Measurements from ENCODE around the gene ZBTB25. TPM values are rescaled to one million over a fixed set of nuclear protein-coding genes. Genes with fewer than 3 reads are reported as not detected.

Gene ZBTB25
- polyA plus RNA-seq, 1 of the 3 experiments (the other 2 are of a cell fraction): 4.5 TPM

DNA sequence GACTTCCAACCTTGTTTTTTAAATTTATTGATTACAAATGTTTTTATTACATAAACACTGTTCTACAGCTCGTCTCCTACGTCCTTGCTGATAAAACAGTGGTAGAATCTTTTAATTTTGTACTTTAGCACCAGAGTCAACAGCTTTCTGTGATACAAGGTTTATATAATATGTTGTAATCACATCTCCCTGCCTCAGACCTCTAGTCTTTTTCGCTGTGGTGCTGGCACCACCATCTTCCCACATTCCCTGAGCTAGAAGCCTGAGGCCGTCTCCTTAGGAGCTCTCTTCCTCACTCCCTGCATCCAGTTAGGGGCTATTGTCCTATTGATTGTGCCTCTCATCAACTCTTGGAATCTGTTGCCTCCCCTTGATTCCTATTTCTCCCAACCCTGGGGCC, 98.3 kb downstream of the ZBTB25 start (continued):
- TF ChIP-seq CHD2 (IDR thresholded peaks at IDR 0.05; ENCODE audit: low read length, partially characterized antibody) (no peak), MXI1 (IDR thresholded peaks at IDR 0.05; ENCODE audit: low read depth, low read length) (no peak), SMC3 (IDR thresholded peaks at IDR 0.05; ENCODE audit: low read depth, low read length) (no peak), ZBTB33 (IDR thresholded peaks at IDR 0.05; ENCODE audit: borderline replicate concordance, low read depth) (no peak), GABPA (IDR thresholded peaks at IDR 0.05; ENCODE audit: low read depth) (no peak), MEF2A (IDR thresholded peaks at IDR 0.05; ENCODE audit: borderline replicate concordance, low read depth) (no peak)
- TF ChIP-seq, protein P1, sequence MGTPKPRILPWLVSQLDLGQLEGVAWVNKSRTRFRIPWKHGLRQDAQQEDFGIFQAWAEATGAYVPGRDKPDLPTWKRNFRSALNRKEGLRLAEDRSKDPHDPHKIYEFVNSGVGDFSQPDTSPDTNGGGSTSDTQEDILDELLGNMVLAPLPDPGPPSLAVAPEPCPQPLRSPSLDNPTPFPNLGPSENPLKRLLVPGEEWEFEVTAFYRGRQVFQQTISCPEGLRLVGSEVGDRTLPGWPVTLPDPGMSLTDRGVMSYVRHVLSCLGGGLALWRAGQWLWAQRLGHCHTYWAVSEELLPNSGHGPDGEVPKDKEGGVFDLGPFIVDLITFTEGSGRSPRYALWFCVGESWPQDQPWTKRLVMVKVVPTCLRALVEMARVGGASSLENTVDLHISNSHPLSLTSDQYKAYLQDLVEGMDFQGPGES (IDR thresholded peaks at IDR 0.05; ENCODE audit: low read depth, low read length): no peak
- TF ChIP-seq, protein P2, sequence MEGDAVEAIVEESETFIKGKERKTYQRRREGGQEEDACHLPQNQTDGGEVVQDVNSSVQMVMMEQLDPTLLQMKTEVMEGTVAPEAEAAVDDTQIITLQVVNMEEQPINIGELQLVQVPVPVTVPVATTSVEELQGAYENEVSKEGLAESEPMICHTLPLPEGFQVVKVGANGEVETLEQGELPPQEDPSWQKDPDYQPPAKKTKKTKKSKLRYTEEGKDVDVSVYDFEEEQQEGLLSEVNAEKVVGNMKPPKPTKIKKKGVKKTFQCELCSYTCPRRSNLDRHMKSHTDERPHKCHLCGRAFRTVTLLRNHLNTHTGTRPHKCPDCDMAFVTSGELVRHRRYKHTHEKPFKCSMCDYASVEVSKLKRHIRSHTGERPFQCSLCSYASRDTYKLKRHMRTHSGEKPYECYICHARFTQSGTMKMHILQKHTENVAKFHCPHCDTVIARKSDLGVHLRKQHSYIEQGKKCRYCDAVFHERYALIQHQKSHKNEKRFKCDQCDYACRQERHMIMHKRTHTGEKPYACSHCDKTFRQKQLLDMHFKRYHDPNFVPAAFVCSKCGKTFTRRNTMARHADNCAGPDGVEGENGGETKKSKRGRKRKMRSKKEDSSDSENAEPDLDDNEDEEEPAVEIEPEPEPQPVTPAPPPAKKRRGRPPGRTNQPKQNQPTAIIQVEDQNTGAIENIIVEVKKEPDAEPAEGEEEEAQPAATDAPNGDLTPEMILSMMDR (IDR thresholded peaks at IDR 0.05): no peak

DNA sequence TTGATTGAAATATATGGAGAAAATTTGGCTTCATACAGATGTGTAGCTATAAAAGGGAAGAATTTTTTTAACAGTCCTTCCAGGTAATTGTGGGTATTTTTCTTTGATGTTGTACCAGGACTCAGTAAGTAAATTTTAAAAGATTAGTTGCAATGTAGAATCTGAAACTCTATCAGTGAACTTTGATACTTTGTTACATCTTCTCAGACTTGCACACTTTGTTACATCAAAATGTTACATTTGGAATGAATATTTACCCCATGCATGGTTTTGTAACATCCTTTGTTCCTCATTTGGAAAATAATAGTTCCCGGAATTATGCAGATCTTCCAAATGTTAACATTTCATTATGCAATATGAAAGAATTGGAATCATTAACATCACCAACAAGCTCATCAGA, 101.7 kb downstream of the ZBTB25 start:
- Histone ChIP-seq H3K4me3 (ENCODE audit: low read depth in 2 of 2, low read length in 1 of 2) (no peak overlapping the region), H3K27ac (ENCODE audit: low read depth in 2 of 2, low read length in 1 of 2) (no peak overlapping the region), H3K9ac (no peak overlapping the region), H3K4me2 (no peak overlapping the region), H2AFZ (ENCODE audit: low read depth) (no peak overlapping the region), H3K9me2 (no peaks in the 10 kb centered on the region), H3K79me2 (ENCODE audit: insufficient read depth) (peaks cover 26% of the 10 kb centered on the region; the same call in 1 of the 2 replicates), H3K4me1 (ENCODE audit: control insufficient read depth in 1 of 2, insufficient read depth in 2 of 2, low read depth in 1 of 2, low read length in 1 of 2) (no peaks in the 10 kb centered on the region), H3K27me3 (ENCODE audit: insufficient read depth) (no peaks in the 10 kb centered on the region), H4K20me1 (ENCODE audit: insufficient read depth) (no peaks in the 10 kb centered on the region), H3K9me3 (no peaks in the 10 kb centered on the region), H3K36me3 (replicated peaks in 1 of 2; ENCODE audit: control insufficient read depth in 1 of 2, insufficient read depth in 2 of 2, low read length in 1 of 2) (peaks cover 9% of the 10 kb centered on the region in 2 experiments), H3F3A (replicated peaks; ENCODE audit: insufficient read depth) (peaks cover 5% of the 10 kb centered on the region)
- 91% methylated on average over 1 of the region's 1 CpG for WGBS (ENCODE audit: low lambda C conversion rate)
- no peak for DNase-seq
- CTCF ChIA-PET: interaction anchor here (1.5 to 2.4 kb wide), 2 partner anchors 28 to 77 kb away, joined by 5 to 7 read pairs; no protein-coding TSS in a partner anchor
- no peak for TF ChIP-seq TCF12 (IDR thresholded peaks at IDR 0.05)
- TF ChIP-seq FOSL2 (IDR thresholded peaks at IDR 0.05; ENCODE audit: borderline replicate concordance, low read depth): no peak
- no peak for TF ChIP-seq POLR2AphosphoS5 (IDR thresholded peaks at IDR 0.05; ENCODE audit: low read depth, low read length)
- no peak for TF ChIP-seq JUND (IDR thresholded peaks at IDR 0.05)
- POLR2A ChIA-PET: no interaction called here

All from SK-N-SH (cell line).